ENCODE data around the gene C2CD2. TPM values are rescaled to one million over a fixed set of nuclear protein-coding genes. Genes with fewer than 3 reads are reported as not detected.

Gene C2CD2
- total RNA-seq, 1 experiment from 2014 or later, result 50.4 TPM

- POLR2A ChIA-PET (ENCODE audit: unreplicated experiment), result no interaction called here
- intact Hi-C loops (cut with micrococcal nuclease), result no loop called here
Observed at GRCh38 chr21:41975391-41976272, 21.8 kb upstream of the C2CD2 start.

GRCh38 chr21:41974752-41975053 is 20.9 kb upstream of the C2CD2 start:
- DNase-seq (no peak), ATAC-seq (no peak)
- TF ChIP-seq EZH2 (IDR thresholded peaks at IDR 0.05; ENCODE audit: low read length, unreplicated experiment) (no peak), CTCF (conservative IDR thresholded peaks at IDR 0.05; ENCODE audit: low read depth, low read length) (no peak), EZH2phosphoT487 (IDR thresholded peaks at IDR 0.05; ENCODE audit: borderline replicate concordance, low read length) (no peak)
- H3K9me3 ChIP-seq (ENCODE audit: low read length), result no peaks in the 10 kb centered on the region
- no peak overlapping the region for H3K4me3 ChIP-seq (ENCODE audit: low read length)
- H3K9ac ChIP-seq (ENCODE audit: low read length), result no peak overlapping the region
- H3K27me3 ChIP-seq (ENCODE audit: low read length), result no peaks in the 10 kb centered on the region
- CTCF ChIA-PET, result no interaction called here
- no peak overlapping the region for H2AFZ ChIP-seq (ENCODE audit: low read length)
- no peak overlapping the region for H3K4me2 ChIP-seq (ENCODE audit: low read length)
- no peaks in the 10 kb centered on the region for H3F3A ChIP-seq (ENCODE audit: low read length, unreplicated experiment)
- H3K27ac ChIP-seq (ENCODE audit: low read length), result no peak overlapping the region
- no peaks in the 10 kb centered on the region for H4K20me1 ChIP-seq (ENCODE audit: low read length)
- no peaks in the 10 kb centered on the region for H3K36me3 ChIP-seq (ENCODE audit: low read depth, low read length)
- H3K79me2 ChIP-seq (ENCODE audit: low read length), result no peaks in the 10 kb centered on the region
- H3K4me1 ChIP-seq (ENCODE audit: insufficient read depth, low read length), result 0 out of 2 replicates have a peak, but pooled peaks cover 3% of the 10 kb centered on the region
- no TSS peak for BruUV-seq (replicated peaks)
- intact Hi-C loops (cut with micrococcal nuclease), result no loop called here
- H3K9me2 ChIP-seq (replicated peaks; ENCODE audit: low read length), result no peaks in the 10 kb centered on the region
- POLR2A ChIA-PET (ENCODE audit: unreplicated experiment), result no interaction called here

More at GRCh38 chr21:41975391-41976272, 21.8 kb upstream of the C2CD2 start:
- H4K20me1 ChIP-seq (ENCODE audit: low read length), result no peaks in the 10 kb centered on the region
- ATAC-seq (no peak), DNase-seq (no peak)
- no peaks in the 10 kb centered on the region for H3K79me2 ChIP-seq (ENCODE audit: low read length)
- CTCF ChIA-PET, result no interaction called here
- H3K27me3 ChIP-seq (ENCODE audit: low read length), result no peaks in the 10 kb centered on the region
- no peaks in the 10 kb centered on the region for H3F3A ChIP-seq (ENCODE audit: low read length, unreplicated experiment)
- H3K9ac ChIP-seq (ENCODE audit: low read length), result no peak overlapping the region
- H3K9me2 ChIP-seq (replicated peaks; ENCODE audit: low read length), result no peaks in the 10 kb centered on the region
- H3K36me3 ChIP-seq (ENCODE audit: low read depth, low read length), result no peaks in the 10 kb centered on the region
- no peak overlapping the region for H2AFZ ChIP-seq (ENCODE audit: low read length)
- H3K4me1 ChIP-seq (ENCODE audit: insufficient read depth, low read length), result 0 out of 2 replicates have a peak, but pooled peaks cover 6% of the 10 kb centered on the region
- no peak for TF ChIP-seq CTCF (conservative IDR thresholded peaks at IDR 0.05; ENCODE audit: low read depth, low read length)
- TF ChIP-seq EZH2phosphoT487 (IDR thresholded peaks at IDR 0.05; ENCODE audit: borderline replicate concordance, low read length), result no peak
- TF ChIP-seq EZH2 (IDR thresholded peaks at IDR 0.05; ENCODE audit: low read length, unreplicated experiment), result no peak
- no TSS peak for BruUV-seq (replicated peaks)
- no peak overlapping the region for H3K4me3 ChIP-seq (ENCODE audit: low read length)
- H3K9me3 ChIP-seq (ENCODE audit: low read length), result no peaks in the 10 kb centered on the region
- no peak overlapping the region for H3K27ac ChIP-seq (ENCODE audit: low read length)
- no peak overlapping the region for H3K4me2 ChIP-seq (ENCODE audit: low read length)

Data from PC-3 (cell line).